Nucleus accumbens (tissue), 56 donors: ENCODE data around the gene CELF2.

Source experiments
- DNase-seq, 56 donors: peaks; one replicate each; lab custom pipeline; 2025; lab: John Stamatoyannopoulos, UW

The CELF2 gene

DNA sequence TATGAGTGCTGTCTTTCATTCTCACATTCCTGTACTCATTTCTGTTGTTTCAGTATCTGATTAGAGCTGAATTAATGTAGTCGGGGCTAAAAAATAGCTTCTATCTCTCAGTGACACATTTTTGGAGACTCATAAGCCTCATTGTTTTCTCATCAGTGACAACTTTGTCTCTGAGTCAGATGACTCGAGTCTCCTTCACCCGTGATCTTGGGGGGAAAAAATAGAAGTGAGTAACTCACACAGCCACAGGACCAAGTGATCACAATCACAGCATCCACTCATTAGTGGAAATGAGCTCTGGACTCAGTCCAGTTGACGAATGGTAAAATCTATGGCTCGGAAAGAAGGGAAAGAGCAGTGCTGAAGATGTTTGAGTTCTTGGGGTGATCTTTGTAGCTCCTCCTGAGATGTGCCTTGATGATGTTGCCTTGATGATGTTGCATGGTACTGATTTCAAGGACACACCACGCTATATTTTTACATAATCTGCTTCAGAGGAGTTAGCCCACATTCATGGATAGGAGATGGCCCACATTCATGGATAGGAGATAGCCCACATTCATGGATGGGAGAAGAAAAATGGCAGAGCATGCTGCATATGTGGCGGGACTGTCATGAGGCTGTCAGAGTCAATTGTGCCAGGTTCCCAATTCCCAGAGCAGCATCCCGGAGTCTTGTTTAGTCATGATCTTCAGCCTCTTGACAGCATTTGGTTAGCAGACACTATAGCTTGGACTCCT lies 214.7 kb downstream of the CELF2 start:
- no peak for DNase-seq

DNA sequence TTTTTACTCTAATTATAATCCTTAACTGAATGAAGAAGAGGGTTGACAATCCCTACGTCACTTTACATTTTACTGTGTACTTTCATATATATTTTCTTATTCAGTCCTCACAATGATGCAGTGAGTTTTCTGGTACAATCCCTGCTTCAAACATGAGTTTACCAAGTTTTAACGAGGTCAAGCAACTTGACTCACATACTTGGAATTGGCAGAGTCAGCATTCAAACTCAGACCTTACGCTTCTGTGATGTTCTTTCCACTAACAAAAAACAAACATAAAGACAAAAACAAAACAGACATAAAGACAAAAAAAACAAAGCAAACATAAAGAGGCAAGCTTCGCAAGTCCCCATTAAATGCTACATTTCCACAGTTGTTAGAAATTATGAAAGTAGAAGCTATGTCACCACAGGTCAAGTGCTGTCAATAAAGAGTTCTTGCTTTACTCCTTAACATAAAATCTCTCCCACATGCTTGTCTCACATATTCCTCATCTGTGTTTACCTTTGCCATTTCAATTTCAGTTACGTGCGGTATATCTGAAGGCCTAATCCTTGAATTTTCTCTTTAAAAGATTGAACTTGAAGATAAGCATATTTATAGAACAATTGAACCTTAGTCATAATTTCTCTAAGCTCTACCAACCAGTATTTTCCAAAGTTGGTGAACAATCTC lies 217.3 kb downstream of the CELF2 start:
- DNase-seq, result no peak

DNA sequence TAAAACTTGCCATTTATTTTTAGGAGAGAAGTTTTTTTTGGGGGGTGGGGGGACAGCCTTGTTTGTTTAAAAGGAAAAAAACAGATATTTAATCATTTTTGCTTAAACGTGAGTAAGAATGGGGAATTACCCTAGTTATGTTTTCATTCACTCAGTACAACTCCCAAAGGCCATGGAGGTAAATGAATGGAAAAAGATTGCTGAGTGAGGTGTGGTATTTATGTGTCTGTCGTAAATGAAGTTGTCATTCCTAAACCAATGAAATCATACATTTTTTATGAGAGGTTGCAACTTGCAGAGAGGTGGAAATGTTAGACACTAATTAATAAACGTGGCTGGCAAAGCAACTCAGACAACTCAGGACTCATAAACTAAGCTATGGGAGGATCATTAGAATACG lies 218.1 kb downstream of the CELF2 start:
- no peak for DNase-seq

DNA sequence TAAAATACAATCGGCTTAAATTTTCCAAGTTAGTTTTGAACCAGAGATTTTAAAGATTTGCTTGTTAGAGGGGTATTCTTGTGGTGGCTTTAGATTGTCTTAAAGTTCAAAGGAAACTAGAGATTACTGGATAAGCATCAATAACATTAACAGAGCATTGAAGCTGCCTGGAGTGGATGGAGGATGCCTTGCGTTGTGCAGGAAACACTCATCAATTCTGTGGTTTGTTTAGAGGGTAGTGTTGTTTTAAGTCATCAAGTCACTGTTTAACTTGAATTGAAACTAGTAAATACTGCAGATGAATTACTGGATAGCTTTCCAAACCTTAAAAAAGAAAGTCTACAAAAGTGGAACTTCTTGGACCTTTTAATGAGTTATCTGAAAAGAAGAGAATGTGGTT lies 218.6 kb downstream of the CELF2 start:
- no peak for DNase-seq

DNA sequence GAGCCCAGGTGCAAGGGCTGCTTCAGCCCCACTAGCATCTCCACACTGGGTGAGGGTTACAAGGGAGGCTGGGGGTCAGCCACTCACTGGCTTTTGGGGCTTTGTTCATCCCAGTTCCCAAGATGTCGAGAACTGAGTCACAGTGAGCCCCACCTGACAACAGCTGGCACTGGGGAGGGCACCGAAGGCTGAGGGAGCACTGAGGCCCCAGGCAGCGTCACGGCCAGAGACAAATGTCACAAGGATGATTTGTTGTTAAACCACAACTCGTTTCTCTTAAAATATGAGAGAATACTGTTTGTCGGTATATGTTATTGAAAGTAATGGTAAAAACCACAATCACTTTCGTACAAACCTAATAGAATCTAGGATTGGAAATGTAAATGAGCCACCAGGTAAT lies 219.9 kb downstream of the CELF2 start:
- no peak for DNase-seq

DNA sequence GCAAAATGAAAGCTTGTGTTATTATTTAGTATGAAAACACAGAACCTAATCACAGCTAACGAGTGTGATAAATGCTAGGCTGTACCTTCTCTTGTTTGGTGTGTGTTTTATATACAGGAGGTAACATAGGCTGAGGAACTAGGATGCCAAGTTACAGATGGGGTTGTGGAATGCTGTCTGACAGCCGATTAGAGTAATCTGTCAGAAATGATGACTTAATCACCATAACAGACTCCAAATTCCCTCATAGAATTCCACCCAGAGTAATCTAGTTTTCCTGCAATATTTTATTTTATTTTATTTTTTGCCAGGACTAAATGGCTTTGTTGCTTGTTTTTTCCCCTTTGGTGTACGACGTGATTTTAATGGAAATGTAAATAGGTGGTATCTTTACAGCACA lies 221.2 kb downstream of the CELF2 start:
- no peak for DNase-seq

DNA sequence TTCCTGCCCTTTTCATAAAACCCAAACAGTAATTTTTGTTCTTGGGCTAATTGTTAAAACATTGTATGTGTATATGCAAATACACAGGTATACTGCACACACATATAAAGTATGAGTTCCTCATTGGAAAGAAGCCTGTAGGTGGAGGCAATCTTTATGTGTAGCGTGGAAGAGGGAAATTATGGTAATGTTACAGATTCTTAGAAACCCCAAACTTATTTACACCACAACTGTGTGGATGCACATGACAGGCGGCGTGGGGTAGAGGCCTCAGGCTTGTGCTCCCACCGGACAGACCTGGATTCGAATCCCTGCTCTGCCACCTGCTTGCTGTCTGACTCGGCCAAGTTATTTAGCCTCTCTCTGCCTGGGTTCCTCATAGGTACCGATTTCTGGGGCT lies 223.0 kb downstream of the CELF2 start:
- DNase-seq, result no peak

DNA sequence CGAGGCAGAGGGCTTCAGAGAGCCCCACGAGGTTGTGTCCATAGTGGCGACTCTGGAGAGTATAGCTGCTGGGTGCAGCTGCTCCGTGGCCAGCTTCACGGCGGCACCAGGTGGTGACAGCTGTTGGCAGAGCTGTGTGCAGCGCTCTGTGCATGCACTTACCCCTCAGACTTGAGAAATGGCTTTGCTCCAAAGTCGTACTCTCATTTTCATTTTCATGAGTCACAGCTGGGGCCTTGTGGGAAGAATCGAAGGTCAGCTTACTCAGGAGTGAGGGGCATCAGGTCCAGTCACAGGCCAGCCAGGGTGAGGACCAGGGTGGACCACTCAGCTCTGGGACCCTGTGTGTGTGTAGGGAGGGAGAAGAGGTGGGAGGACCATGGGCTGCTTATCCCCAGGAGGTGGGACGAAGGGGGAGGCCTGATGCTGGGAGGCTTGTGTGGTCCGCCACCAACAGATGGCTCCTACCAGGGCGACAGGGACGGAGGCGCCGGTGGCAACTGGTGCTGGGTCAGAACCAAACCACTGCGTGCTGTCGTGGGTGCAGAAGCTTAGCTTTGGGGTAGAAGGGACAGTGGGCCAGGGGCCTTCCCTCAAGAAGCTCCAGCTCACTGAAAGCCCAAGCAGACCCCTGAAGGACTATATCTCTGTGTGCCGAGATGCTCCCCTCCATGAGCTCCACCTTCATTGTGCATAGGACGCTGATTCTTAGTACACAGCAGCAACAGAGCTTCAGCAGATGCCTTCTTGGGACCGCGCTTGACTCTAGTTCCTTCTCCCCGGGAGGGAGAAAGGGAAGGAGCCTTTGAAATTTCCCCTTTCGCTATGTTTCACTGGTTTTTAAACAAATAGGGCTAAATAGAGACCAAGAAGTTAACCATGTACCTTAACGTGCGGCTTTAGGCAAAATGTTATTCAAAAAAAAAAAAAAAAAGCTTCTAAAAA lies 225.0 kb downstream of the CELF2 start:
- DNase-seq, result peak in 3 of 56 donors; percentile 16 to 39 (median 20)

DNA sequence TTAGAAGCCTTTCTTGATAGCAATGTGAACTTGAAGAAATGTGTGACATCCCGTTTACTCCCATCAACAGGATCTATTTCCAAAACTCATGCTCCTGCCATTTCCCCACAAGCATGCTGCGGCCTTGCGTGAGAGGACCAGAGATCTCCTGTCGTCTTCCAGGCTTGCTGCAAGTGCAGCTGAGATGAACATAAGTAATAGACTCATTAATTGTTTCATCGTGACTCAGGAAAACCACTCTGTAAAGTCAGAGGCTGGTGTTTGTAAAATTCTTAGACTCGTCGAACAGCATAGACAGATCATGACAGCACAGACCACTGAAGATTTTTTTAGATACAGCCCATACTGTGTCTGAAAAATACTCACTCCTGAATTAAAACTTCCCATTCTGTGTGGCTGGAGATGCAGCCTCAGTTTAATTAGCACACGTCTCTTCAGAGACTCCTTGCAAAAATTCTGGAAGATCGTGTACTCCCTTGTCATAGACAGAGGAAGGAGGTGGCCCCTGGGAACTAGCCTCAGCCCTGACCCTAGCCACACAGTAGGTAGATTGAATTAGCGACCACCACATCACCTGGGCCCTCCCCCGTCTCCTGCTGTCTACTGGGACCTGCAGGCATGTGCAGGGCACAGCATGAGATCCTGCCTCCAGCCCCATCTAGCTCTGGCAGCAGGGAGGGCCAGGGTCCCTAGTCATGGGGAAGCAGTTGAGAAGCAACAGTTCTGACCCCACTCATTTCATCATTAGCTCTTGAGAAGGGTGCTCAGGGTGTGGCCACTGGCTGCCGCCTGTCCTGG lies 226.0 kb downstream of the CELF2 start:
- no peak for DNase-seq

DNA sequence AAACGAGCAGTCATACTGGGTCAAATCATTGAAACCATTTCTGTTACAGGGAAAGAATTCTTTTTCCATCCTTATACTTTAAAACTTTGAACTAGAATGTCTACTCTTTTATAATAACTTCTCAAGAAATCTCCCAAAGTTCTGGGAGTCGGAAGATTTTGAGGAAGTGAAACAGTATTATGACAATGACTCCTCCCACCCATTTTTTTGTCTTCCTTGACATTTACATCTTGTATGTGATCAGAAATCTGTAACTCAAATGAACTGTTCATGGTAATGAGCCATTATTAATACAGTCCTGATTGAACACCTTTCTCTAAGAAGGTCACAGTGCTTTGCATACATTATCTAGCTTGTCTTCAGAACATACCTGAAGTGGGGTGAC lies 227.4 kb downstream of the CELF2 start:
- DNase-seq, result no peak

DNA sequence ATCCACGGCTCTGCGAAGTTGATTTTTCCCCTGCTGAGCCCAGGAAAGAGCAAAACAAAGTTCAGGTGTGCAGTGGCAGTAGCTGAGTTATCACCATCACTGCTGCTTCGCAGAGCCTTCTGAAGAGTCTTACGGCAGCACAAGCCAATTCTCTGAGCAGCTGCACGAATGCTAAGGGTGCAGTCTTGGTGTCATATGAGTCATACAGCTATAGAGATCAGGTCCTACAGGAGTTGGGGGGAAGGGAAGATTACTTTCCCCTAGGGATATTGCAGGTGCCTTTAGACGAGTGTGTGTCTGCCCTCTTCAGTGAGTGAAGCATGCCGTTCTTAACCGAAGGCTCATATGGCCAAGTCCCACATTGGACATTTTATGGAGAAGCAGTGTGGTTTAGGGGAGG lies 227.8 kb downstream of the CELF2 start:
- DNase-seq, result peak in 6 of 56 donors; percentile 23 to 53 (median 34)

DNA sequence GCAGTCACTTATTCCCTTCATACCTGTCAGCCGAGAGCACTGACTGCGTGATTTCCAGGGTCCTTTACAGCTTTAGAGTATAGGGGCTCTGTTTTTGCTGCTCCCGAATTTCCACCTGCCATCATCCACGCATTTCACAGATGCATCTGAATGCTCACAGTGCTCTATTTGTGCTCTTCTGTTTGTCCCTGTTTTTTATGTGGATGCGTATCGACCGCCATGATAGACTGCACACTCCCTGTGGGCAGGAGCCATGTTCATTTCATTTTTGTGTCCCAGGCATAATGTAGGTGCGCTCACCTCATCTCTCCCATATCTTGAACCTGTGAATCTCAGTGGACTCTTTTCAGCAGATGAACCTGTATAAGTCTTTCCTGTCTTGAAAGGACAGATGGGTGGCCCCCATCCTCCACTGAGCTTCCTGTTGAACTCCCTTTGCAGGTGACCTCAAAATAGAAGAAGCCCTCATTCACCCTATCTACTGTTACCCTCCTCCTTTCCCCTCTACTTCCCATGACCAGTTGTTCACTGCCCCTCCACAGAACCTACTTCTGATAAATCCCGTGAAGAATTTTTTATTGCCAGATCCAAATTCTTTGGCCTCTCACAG lies 228.4 kb downstream of the CELF2 start:
- DNase-seq, result no peak

DNA sequence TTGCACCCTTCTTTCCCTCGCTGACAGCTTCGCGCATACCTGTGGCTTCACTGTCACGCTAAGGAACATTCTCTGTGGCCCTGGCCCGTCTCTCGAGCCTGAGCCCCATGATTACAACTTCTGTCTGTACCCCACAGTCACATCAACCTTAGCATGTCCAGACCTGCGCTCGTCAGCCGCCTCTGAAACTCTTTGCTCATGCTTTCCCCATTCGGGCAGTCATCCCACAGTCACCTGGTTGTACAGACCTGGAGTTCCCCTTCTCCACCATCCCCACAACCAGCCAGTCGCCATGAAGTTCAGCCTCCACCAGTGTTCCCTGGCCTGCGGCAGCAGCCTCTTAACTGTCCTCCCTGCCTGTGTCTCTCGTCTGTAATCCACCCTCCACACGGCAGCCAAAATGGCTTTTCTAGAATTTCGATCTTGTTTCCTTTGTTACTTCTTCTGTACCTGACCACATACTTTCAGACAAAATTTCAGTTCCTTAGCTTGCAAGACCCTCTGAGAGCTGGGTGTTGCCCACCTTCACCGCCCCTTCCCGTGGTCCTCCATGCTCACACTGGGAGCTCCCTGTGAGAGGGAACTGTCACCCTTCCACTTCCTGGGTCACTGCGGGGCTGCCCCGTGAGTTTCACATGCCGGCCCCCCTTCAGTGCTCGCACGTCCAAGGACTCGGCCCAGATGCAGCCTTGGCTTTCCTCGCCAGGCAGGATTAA lies 229.2 kb downstream of the CELF2 start:
- DNase-seq, result no peak

DNA sequence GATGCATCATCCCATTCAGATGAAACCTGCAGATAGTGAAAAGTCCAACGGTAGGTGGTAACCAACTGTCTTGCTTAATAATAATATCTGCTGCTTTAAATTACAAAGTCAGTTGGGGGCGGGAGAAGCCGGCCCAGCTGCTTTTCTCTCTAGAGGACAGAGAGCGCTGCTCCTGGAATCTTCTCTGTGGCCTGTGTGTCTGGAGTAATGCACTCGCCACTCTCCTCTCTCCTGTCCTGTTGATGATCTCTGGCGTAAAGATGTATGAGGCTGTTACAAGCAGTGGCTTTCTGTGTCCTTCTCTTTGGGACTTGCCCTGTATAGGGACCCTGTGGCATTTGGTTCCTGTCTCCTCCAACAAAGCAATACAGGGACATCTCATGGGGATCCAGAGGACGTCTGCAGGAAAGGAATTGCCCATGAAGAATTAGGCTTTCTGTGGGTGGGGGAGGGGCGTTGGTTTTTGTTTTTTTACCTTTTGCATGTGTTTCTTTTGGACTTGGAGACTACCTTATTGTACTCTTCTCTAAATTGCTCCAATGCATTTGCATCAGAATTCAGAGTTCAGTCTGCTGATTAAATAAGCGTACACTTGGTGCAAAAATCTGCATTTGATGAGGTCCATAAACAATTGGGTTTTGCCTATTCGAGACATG lies 231.6 kb downstream of the CELF2 start:
- no peak for DNase-seq

DNA sequence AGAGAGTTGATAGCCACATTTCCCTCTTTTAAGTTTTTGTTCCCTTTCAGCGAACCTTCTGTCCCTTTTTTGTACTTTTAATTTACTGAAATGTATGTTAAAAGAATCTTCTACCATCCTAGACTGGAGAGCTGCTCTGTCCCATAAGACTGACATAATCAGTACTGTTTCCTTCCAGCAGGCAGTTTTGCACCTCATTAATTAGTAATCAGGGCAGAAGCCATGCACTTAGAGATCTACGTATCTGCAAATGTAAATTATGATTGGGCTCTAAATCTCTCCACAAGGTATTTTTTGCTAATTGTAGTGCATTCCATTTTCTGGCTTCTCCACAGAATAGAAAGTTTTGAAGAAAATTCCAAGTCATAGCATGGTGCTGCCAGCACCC lies 232.1 kb downstream of the CELF2 start:
- no peak for DNase-seq

DNA sequence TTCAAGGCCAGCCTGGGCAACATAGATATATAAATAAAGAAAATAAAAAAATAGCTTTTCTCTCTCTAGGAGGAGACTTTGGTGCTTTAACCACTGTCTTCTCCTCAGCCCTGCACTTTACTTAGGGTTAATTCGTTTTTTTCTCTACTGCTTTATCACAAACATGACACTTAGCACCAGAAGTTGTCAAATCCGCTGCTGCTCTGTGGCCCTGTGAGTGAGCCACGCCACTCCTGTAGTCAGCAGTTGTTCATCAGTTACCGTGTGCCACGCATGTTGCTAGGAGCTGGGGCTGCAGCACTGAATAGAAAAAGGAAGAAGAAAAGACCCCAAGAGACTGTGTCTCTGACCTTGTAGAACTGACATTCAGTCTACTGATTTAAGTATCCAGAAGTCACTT lies 232.6 kb downstream of the CELF2 start:
- no peak for DNase-seq

DNA sequence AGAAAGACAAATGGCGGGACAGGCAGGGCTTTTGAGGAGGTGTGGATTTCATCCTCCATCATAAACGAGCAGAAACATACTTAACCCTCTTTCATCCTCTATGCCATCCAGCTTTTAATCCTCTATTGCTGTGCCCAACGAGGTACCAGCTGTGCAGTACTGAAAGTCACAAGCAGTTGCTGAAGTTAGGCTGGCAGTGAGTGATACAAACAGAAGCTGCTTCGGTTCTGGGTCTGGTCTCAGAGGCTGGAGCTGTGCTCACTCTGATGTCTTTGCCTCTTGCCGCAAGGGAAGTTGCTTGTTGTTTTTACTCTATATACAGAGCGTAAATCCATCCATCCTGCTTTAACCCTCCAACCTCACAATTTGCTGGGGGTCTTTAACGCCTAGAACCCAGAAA lies 235.2 kb downstream of the CELF2 start:
- no peak for DNase-seq

DNA sequence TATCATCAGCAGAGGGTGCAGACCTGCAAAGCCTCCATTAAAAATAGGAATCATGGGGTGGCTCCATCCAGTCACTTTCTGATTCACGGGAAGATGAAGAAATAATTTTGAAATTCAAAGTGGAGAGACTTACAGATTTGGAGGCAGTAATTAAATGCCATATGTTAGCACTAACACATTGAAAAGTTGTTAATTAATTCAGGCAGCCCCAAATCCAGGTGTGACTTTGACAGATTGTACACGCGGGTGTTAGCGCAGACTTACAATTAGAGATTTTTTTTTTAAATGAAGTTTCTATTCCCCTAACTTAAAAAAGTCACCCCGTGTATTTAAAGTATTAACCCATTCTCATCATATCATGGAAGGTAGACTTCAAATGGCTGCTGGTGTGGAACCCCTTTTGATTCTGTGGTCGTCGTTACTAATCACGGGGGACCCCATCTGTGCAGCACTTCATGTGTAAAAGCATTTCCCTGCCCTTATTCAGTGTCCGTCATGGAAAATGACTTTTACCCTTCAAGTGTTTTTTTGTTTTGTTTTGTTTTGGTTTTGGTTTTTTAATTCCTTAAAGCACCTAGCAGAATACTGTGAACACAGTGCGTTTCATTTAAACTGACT lies 235.8 kb downstream of the CELF2 start:
- no peak for DNase-seq
